ENCODE results near the gene SENP5. TPM values are rescaled to one million over a fixed set of nuclear protein-coding genes. Genes with fewer than 3 reads are reported as not detected.

SENP5 gene
- total RNA-seq, 4 donors from 2014 or later: 41.1 to 60.6 (median 44.1) TPM

- H3K27ac ChIP-seq: no peak overlapping the region
- DNase-seq (ENCODE audit: low spot score in 2 of 2): no peak
- no peaks in the 10 kb centered on the region for H3K27me3 ChIP-seq
- TF ChIP-seq EP300 (IDR thresholded peaks at IDR 0.05) (no peak), POLR2A (IDR thresholded peaks at IDR 0.05) (no peak)
- H3K36me3 ChIP-seq: peaks cover 0 to 93% (median 1%) of the 10 kb centered on the region in 3 donors
- 82 to 83% methylated on average over 4 of the region's 4 CpGs for WGBS, 2 donors
- H3K9me3 ChIP-seq: no peaks in the 10 kb centered on the region
- no peak overlapping the region for H3K4me3 ChIP-seq
- no peaks in the 10 kb centered on the region for H3K4me1 ChIP-seq
Measured at GRCh38 chr3:196931157-196931556, 63.4 kb downstream of the SENP5 start.

- no peaks in the 10 kb centered on the region for H3K27me3 ChIP-seq
- 86 to 89% methylated on average over 12 of the region's 12 CpGs for WGBS, 2 donors
- no peaks in the 10 kb centered on the region for H3K9me3 ChIP-seq
- H3K4me1 ChIP-seq: no peaks in the 10 kb centered on the region
- DNase-seq (ENCODE audit: low spot score in 2 of 2): no peak
- H3K27ac ChIP-seq: no peak overlapping the region
- no peak for TF ChIP-seq CTCF (IDR thresholded peaks at IDR 0.05)
- TF ChIP-seq POLR2A (IDR thresholded peaks at IDR 0.05): no peak
- H3K4me3 ChIP-seq: no peak overlapping the region
- H3K36me3 ChIP-seq: peaks cover 0 to 97% (median 9%) of the 10 kb centered on the region in 3 donors
Measured at GRCh38 chr3:196931828-196932587, 64.3 kb downstream of the SENP5 start.

- TF ChIP-seq CTCF (IDR thresholded peaks at IDR 0.05) (no peak), EP300 (IDR thresholded peaks at IDR 0.05) (no peak), POLR2A (IDR thresholded peaks at IDR 0.05) (no peak)
- H3K27me3 ChIP-seq: no peaks in the 10 kb centered on the region
- 91 to 92% methylated on average over 3 of the region's 3 CpGs for WGBS, 2 donors
- no peak overlapping the region for H3K27ac ChIP-seq
- DNase-seq (ENCODE audit: low spot score in 2 of 2): no peak
- no peaks in the 10 kb centered on the region for H3K9me3 ChIP-seq
- no peak overlapping the region for H3K4me3 ChIP-seq
- H3K4me1 ChIP-seq: no peaks in the 10 kb centered on the region
- peaks cover 0 to 97% (median 15%) of the 10 kb centered on the region in 3 donors for H3K36me3 ChIP-seq
Measured at GRCh38 chr3:196932600-196932999, 64.9 kb downstream of the SENP5 start.

- TF ChIP-seq EP300 (IDR thresholded peaks at IDR 0.05) (no peak), POLR2A (IDR thresholded peaks at IDR 0.05) (no peak), CTCF (IDR thresholded peaks at IDR 0.05) (no peak)
- no peaks in the 10 kb centered on the region for H3K27me3 ChIP-seq
- no peak overlapping the region for H3K4me3 ChIP-seq
- WGBS, 2 donors: 78 to 85% methylated on average over 3 of the region's 3 CpGs
- no peak for DNase-seq (ENCODE audit: low spot score in 2 of 2)
- no peak overlapping the region for H3K27ac ChIP-seq
- H3K36me3 ChIP-seq: peaks cover 0 to 80% (median 24%) of the 10 kb centered on the region in 3 donors
- H3K4me1 ChIP-seq: peaks cover 0 to 20% (median 11%) of the 10 kb centered on the region in 4 donors
- H3K9me3 ChIP-seq: no peaks in the 10 kb centered on the region
Measured at GRCh38 chr3:196936288-196936687, 68.6 kb downstream of the SENP5 start.

- Histone ChIP-seq H3K27me3 (no peaks in the 10 kb centered on the region), H3K9me3 (no peaks in the 10 kb centered on the region), H3K4me1 (peaks cover 0 to 24% (median 12%) of the 10 kb centered on the region in 4 donors), H3K36me3 (peaks cover 0 to 63% (median 24%) of the 10 kb centered on the region in 3 donors), H3K4me3 (no peak overlapping the region), H3K27ac (no peak overlapping the region)
- 83 to 88% methylated on average over 2 of the region's 2 CpGs for WGBS, 2 donors
- TF ChIP-seq POLR2A (IDR thresholded peaks at IDR 0.05) (no peak), EP300 (IDR thresholded peaks at IDR 0.05) (no peak), CTCF (IDR thresholded peaks at IDR 0.05) (no peak)
- DNase-seq (ENCODE audit: low spot score in 2 of 2): no peak
Measured at GRCh38 chr3:196938124-196938523, 70.4 kb downstream of the SENP5 start.

Data from tibial nerve (tissue), 4 donors.